ENCODE results near the gene CYTL1. TPM values are rescaled to one million over a fixed set of nuclear protein-coding genes. Genes with fewer than 3 reads are reported as not detected.

The CYTL1 gene
- total RNA-seq, 2 donors from 2014 or later = not detected

DNA sequence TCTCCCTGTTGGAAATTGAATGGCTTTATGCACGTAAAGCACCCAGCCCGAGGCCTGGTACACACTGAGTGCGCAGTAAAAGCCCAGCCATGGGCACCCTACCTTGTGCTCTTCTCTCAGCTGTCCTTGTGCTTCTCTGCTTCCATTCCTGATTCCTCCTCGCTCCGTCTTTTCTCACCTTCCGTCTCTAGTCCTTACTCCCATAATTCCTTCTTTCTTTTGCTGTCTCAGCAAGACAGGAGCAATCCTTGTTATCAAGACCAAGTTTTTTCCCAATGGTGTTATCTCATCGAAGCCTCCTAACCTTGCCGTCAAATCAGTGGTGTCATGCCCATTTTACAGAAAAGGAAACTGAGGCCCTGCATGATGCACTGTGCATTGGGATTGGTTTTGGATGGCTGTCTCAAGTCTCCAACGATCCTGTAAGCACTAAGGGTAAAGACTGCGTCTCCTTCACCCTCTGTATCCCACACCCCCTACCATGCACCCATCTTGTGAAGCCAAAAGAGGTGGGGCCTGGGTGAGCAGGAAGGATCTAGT, 30.1 kb downstream of the CYTL1 start:
- Mint-ChIP-seq H3K27ac (no peak overlapping the region), H3K4me1 (ENCODE audit: low read depth) (no peaks in the 10 kb centered on the region), H3K9me3 (no peaks in the 10 kb centered on the region), H3K4me3 (no peak overlapping the region), H3K36me3 (ENCODE audit: insufficient read depth in 2 of 2) (no peaks in the 10 kb centered on the region), H3K27me3 (ENCODE audit: low read depth) (no peaks in the 10 kb centered on the region)
- DNase-seq (no peak), ATAC-seq (replicated peaks in 1 of 2) (no peak)

DNA sequence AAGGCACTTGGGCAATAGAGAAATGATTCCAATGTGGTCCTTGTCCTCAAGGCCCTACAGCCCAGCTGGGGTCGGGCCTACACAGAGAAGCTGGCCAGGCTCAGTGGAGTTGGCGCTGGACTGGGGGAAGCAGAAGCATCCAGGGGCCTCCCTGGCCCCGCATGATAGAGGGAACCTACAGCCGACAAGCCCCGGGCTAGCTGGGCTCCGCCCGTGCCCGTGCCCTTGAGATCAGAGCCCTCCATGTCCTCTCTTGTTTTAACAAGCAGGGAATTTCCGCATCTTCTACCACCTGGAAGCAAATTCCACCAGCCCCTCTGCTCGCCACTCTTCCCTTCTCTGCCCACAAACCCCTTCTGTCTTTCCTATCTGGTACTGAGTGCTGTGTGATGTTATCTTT, 31.6 kb downstream of the CYTL1 start:
- H3K27ac Mint-ChIP-seq = no peak overlapping the region
- DNase-seq = no peak
- H3K4me1 Mint-ChIP-seq (ENCODE audit: low read depth) = no peaks in the 10 kb centered on the region
- no peak for ATAC-seq (replicated peaks in 1 of 2)
- no peaks in the 10 kb centered on the region for H3K27me3 Mint-ChIP-seq (ENCODE audit: low read depth)
- no peaks in the 10 kb centered on the region for H3K9me3 Mint-ChIP-seq
- no peaks in the 10 kb centered on the region for H3K36me3 Mint-ChIP-seq (ENCODE audit: insufficient read depth in 2 of 2)
- no peak overlapping the region for H3K4me3 Mint-ChIP-seq

DNA sequence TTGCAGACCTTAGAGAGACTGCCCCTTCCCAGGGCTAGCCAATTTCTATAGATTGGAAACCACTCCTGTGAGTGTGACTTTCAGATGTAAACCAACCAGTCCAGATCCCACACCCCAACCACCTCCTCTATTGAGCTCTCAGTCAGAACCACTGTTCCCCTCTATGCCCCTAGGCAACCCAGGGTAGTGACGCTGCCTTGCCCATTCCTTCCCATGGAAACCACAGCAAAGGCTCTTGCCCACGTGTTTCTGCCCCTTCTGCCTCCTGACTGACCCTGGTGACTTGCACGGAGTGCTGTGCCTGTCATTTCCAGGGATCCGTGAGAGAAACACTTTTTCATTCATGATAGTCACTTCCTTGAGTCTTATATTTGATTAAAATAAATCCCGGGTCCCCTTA, 32.4 kb downstream of the CYTL1 start:
- Mint-ChIP-seq H3K27me3 (ENCODE audit: low read depth) (no peaks in the 10 kb centered on the region), H3K27ac (no peak overlapping the region), H3K9me3 (no peaks in the 10 kb centered on the region), H3K4me1 (ENCODE audit: low read depth) (no peaks in the 10 kb centered on the region), H3K4me3 (no peak overlapping the region), H3K36me3 (ENCODE audit: insufficient read depth in 2 of 2) (no peaks in the 10 kb centered on the region)
- ATAC-seq (replicated peaks in 1 of 2) (no peak), DNase-seq (no peak)

DNA sequence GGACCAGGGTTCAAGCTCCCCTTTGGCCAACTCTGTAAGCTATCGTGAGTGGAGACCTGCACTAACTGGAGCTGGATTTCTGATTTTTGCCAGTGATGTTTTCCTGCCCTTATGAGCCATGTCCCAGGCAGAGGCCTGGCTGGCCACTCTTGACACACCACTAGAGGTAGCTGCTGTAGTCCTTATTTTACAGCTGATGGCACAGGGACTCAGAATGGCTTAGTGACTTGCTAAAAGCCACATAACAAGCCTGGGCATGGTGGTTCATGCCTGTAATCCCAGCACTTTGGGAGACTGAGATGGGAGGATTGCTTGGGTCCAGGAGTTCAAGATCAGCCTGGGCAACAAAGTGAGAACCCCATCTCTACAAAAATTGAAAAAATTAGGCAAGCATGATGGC, 33.4 kb downstream of the CYTL1 start:
- Mint-ChIP-seq H3K27me3 (ENCODE audit: low read depth) (no peaks in the 10 kb centered on the region), H3K4me1 (ENCODE audit: low read depth) (no peaks in the 10 kb centered on the region), H3K9me3 (no peaks in the 10 kb centered on the region), H3K4me3 (no peak overlapping the region), H3K36me3 (ENCODE audit: insufficient read depth in 2 of 2) (no peaks in the 10 kb centered on the region), H3K27ac (no peak overlapping the region)
- DNase-seq = no peak
- no peak for ATAC-seq (replicated peaks in 1 of 2)

DNA sequence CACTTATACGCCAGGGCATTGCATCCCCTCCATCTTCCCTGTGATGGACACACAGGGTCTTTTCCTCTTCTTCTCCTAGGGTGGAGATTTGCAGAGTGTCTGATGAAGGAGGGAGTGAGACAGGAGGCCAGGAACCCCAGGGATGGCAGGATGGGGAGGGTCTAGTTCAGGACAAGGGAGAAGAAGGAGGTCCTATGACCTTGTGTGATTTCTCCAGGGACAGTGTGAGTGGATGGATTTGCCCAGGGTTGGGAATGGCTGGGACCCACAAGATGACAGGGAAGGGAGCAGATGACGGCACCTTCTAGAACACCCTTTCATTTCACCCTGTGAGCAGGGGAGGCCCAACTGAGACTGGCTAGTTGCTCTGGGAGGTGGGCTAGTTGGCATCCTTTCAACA, 34.2 kb downstream of the CYTL1 start:
- H3K27ac Mint-ChIP-seq = no peak overlapping the region
- no peak overlapping the region for H3K4me3 Mint-ChIP-seq
- no peaks in the 10 kb centered on the region for H3K27me3 Mint-ChIP-seq (ENCODE audit: low read depth)
- no peaks in the 10 kb centered on the region for H3K36me3 Mint-ChIP-seq (ENCODE audit: insufficient read depth in 2 of 2)
- DNase-seq (no peak), ATAC-seq (replicated peaks in 1 of 2) (no peak)
- no peaks in the 10 kb centered on the region for H3K4me1 Mint-ChIP-seq (ENCODE audit: low read depth)
- no peaks in the 10 kb centered on the region for H3K9me3 Mint-ChIP-seq

DNA sequence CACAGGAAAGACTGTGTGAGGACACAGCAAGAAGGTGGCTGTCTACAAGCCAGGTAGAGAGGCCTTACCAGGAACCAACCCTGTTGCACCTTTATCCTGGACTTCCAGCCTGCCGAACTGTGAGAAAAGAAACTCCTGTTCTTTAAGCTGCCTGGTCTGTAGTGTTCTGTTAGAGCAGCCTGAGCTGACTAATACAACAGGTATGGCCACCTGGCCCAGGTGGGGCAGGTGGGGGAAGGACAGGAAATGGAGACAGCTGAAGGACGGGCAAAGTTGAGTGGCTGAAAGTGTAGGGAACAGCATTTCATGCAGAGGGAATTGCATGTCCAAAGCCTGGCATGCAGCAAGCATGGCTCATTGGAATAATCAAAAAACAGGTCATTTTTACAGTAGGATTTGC, 35.1 kb downstream of the CYTL1 start:
- Mint-ChIP-seq H3K27ac (no peak overlapping the region), H3K36me3 (ENCODE audit: insufficient read depth in 2 of 2) (no peaks in the 10 kb centered on the region), H3K9me3 (no peaks in the 10 kb centered on the region), H3K4me1 (ENCODE audit: low read depth) (no peaks in the 10 kb centered on the region), H3K4me3 (no peak overlapping the region), H3K27me3 (ENCODE audit: low read depth) (no peaks in the 10 kb centered on the region)
- DNase-seq (no peak), ATAC-seq (replicated peaks in 1 of 2) (no peak)

DNA sequence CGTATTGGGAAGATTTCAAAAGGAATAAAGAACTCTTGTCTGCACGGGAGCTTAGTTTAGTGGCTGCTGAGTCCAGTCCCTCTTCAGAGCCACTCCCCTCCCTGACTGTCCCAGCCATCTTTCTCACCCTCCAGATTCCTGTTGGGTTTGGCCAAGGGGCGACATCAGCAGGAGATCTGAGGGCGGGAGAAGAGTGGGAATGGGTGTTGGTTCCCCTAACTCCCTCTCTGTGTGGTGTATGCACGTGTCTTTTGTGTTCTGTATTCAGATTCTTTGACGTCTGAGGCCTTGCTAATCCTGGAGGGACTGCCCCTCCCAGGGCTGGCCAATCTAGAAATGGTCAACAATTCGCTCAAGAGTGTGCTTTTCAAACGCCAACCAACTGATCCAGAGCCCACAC, 37.4 kb downstream of the CYTL1 start:
- Mint-ChIP-seq H3K4me3 (no peak overlapping the region), H3K27ac (no peak overlapping the region), H3K36me3 (ENCODE audit: insufficient read depth in 2 of 2) (no peaks in the 10 kb centered on the region), H3K27me3 (ENCODE audit: low read depth) (peaks cover 6% of the 10 kb centered on the region), H3K9me3 (peaks cover 0 to 2% of the 10 kb centered on the region in 2 donors), H3K4me1 (ENCODE audit: low read depth) (no peaks in the 10 kb centered on the region)
- DNase-seq (no peak), ATAC-seq (replicated peaks in 1 of 2) (no peak)

DNA sequence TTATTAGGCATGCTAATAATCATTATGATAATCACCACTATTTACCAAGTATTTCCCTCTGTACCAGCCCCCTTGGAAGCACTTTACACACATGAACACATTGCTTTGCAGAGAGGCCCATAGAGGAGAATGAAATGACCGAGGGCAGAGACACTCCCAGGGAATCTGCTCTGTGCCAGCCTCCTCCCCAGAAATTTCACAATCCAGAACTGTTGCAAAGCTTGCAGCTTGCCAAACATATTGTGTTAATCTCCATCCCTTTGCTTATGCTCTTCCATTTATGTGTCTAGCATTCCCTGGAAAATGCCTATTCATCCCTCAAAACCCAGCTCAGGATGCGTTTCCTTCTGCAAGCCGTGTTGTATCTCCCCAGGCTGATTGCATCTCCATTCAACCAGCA, 37.8 kb downstream of the CYTL1 start:
- Mint-ChIP-seq H3K4me3 (no peak overlapping the region), H3K36me3 (ENCODE audit: insufficient read depth in 2 of 2) (no peaks in the 10 kb centered on the region)

DNA sequence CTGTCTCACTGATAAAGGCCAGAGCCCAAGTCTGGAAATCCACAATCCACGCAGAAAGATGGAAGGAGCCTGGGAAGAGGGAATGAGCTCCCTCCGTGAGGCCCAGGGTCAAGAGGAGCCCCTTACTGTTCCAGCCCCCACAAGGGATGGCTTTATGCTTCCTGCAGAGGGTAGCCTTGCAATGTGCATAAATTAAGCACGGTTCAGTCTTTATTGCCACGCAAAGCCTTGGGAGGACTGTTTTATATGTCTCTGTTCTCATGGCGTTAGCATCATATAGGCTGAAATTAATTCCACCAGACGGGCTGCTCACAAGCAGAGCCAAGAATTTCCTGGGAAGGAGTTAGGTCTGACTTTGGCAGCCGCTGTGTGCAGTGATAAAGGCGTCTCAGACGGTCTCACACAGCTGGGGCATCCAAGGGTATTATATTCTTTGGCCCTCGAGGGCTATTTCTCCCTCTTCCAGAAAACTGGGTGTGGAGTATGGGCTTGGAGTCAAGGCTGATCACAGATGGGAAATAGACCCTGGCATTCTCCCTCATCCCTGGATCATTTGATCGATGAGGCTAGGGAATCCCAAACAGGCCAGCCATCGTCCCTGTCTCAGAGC, 38.5 kb downstream of the CYTL1 start:
- Mint-ChIP-seq H3K36me3 (ENCODE audit: insufficient read depth in 2 of 2) (peaks cover 1 to 5% of the 10 kb centered on the region in 2 donors), H3K9me3 (peaks cover 0 to 3% of the 10 kb centered on the region in 2 donors), H3K4me1 (ENCODE audit: low read depth) (no peaks in the 10 kb centered on the region), H3K4me3 (no peak overlapping the region), H3K27me3 (ENCODE audit: low read depth) (peaks cover 6% of the 10 kb centered on the region), H3K27ac (no peak overlapping the region)
- ATAC-seq (replicated peaks in 1 of 2) (no peak), DNase-seq (no peak)

More for the DNA sequence above, 37.8 kb downstream of the CYTL1 start:
- DNase-seq = no peak
- Mint-ChIP-seq H3K4me1 (ENCODE audit: low read depth) (no peaks in the 10 kb centered on the region), H3K9me3 (peaks cover 0 to 2% of the 10 kb centered on the region in 2 donors), H3K27ac (no peak overlapping the region), H3K27me3 (ENCODE audit: low read depth) (peaks cover 6% of the 10 kb centered on the region)
- ATAC-seq (replicated peaks in 1 of 2) = no peak

DNA sequence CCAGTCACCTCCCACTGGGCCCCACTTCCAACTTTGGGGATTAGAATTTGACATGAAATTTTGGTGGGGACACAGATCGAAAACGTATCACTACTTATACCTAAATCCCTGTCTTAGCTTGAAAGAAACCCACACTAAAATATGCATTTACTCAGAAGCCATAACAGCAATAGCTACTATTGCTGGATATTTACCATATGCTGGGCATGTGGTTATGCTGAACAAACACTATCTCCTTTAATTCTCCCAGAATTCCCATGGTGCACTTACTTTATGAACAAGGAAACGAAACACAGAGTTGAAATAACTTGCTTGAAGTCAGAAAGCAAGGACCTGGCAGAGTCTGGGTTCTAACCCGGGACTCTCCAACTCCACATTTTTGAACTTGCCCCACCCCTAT, 39.3 kb downstream of the CYTL1 start:
- ATAC-seq (replicated peaks in 1 of 2) = no peak
- H3K4me3 Mint-ChIP-seq = no peak overlapping the region
- peaks cover 3 to 9% of the 10 kb centered on the region in 2 donors for H3K36me3 Mint-ChIP-seq (ENCODE audit: insufficient read depth in 2 of 2)
- no peaks in the 10 kb centered on the region for H3K4me1 Mint-ChIP-seq (ENCODE audit: low read depth)
- peaks cover 6% of the 10 kb centered on the region for H3K27me3 Mint-ChIP-seq (ENCODE audit: low read depth)
- H3K9me3 Mint-ChIP-seq = peaks cover 3 to 8% of the 10 kb centered on the region in 2 donors
- no peak overlapping the region for H3K27ac Mint-ChIP-seq
- DNase-seq = no peak

DNA sequence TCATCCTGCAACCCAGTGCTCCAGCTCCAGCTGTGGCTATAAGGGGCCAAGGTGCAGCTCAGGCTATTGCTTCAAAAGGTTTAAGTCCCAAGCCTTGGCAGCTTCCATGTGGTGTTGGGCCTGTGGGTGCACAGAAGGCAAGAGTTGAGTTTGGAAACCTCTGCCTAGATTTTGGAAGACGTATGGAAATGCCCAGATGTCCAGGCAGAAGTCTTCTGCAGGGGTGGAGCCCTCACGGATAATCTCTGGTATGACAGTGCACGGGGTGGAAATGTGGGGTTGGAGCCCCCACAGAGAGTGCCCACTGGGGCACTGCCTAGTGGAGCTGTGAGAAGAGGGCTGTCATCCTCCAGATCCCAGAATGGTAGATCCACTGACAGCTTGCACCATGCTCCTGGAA, 44.5 kb downstream of the CYTL1 start:
- Mint-ChIP-seq H3K27ac (no peak overlapping the region), H3K36me3 (ENCODE audit: insufficient read depth in 2 of 2) (peaks cover 5 to 11% of the 10 kb centered on the region in 2 donors), H3K4me3 (no peak overlapping the region), H3K4me1 (ENCODE audit: low read depth) (no peaks in the 10 kb centered on the region), H3K9me3 (peaks cover 5 to 11% of the 10 kb centered on the region in 2 donors), H3K27me3 (ENCODE audit: low read depth) (peaks cover 13% of the 10 kb centered on the region)
- no peak for DNase-seq
- ATAC-seq (replicated peaks in 1 of 2) = no peak

DNA sequence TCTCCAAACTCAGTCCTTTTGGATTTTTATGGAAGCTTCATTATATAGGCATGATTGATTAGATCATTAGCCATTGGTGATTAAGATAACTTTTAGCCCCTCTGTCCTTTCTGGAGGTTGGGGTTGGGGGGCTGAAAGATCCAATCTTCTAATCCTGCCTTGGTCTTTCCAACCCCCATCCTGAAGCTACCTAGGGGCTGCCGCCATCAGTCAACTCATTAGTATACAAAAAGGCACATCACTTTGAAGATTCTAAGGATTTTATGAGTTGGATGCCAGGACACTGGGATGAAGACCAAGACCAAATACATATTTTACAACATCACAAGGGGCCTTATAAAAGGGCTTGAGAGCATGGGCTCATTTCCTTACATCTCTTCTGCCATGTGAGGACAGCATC, 47.5 kb downstream of the CYTL1 start:
- DNase-seq (no peak), ATAC-seq (replicated peaks in 1 of 2) (no peak)
- H3K27ac Mint-ChIP-seq = no peak overlapping the region
- H3K4me1 Mint-ChIP-seq (ENCODE audit: low read depth) = no peaks in the 10 kb centered on the region
- peaks cover 20% of the 10 kb centered on the region for H3K27me3 Mint-ChIP-seq (ENCODE audit: low read depth)
- H3K36me3 Mint-ChIP-seq (ENCODE audit: insufficient read depth in 2 of 2) = peaks cover 5 to 11% of the 10 kb centered on the region in 2 donors
- H3K9me3 Mint-ChIP-seq = peaks cover 5 to 9% of the 10 kb centered on the region in 2 donors
- H3K4me3 Mint-ChIP-seq = no peak overlapping the region

DNA sequence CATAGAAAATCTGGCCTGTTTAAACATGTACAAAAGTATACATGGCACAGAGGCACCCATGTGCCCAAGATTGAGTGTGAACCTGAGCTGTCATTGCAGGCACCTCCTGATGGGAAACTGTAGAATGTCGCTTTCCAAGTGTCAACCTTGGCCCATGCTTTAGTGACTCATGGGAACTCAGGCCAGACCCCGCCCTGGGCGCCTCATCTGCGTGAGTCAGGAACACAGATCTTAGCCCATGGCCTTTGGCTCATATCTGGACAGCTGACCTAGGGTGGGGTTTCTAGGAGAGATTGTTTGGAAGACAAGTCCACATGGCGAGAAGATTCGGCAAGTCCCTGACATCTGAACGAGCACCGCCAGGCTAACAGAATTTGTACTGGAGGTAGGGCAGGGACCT, 50.0 kb downstream of the CYTL1 start:
- Mint-ChIP-seq H3K9me3 (peaks cover 5 to 7% of the 10 kb centered on the region in 2 donors), H3K27ac (no peak overlapping the region), H3K36me3 (ENCODE audit: insufficient read depth in 2 of 2) (peaks cover 2 to 4% of the 10 kb centered on the region in 2 donors), H3K4me3 (no peak overlapping the region), H3K4me1 (ENCODE audit: low read depth) (no peaks in the 10 kb centered on the region), H3K27me3 (ENCODE audit: low read depth) (peaks cover 20% of the 10 kb centered on the region)
- ATAC-seq (replicated peaks in 1 of 2) (no peak), DNase-seq (no peak)

DNA sequence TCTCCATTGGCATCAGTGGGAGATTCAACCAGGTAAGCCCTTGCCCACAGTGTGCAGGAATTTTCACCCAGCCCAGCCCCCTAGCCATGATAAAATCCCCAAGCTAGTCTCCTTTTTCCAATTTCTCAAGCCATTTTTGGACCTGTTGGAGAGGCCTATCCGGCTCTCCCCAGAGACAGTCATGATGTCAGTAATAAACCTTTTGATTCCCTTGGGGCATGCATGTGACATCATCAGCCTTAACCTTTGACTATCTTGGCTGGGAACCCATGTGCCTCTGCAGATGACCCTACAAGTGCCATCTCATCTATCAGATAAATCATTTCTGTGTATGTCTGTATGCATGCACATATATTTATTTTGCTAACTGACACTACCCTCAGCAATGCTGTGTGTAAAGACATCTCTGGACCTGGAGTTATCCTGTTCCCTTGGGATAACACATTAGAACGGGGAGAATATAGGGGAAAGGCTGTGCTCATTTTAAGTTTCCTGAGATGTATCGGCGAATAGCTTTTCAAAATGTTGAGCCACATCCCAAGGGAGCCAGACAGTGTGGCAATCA, 51.0 kb downstream of the CYTL1 start:
- Mint-ChIP-seq H3K36me3 (ENCODE audit: insufficient read depth in 2 of 2) (peaks cover 1 to 10% of the 10 kb centered on the region in 2 donors), H3K9me3 (peaks cover 9 to 13% of the 10 kb centered on the region in 2 donors), H3K4me1 (ENCODE audit: low read depth) (no peaks in the 10 kb centered on the region), H3K27me3 (ENCODE audit: low read depth) (peaks cover 20% of the 10 kb centered on the region), H3K4me3 (no peak overlapping the region), H3K27ac (no peak overlapping the region)
- DNase-seq (no peak), ATAC-seq (replicated peaks in 1 of 2) (no peak)

Measured in activated T-cell treated with anti-CD3 and anti-CD28 coated beads, Interleukin-2, amount 50 U/mL, for 72 hours (primary cell).